H9 (cell line): ENCODE data around the gene TMEM131. TPM values are rescaled to one million over a fixed set of nuclear protein-coding genes. Genes with fewer than 3 reads are reported as not detected.

ENCODE experiments used
- DNase-seq: peaks from one replicate; pipeline ENCODE4 v3.0.0-alpha.2; 2017
- H2AFZ ChIP-seq: one replicate; pipeline ENCODE4 v1.6.1; 2013; ENCODE audit warnings: mild to moderate bottlenecking, low read length, control low read depth, moderate library complexity
- H2AK5ac ChIP-seq: 2 replicates; pipeline ENCODE4 v1.6.1; 2013; ENCODE audit warnings: low read length, control low read depth, mixed read lengths; ENCODE audit not compliant: insufficient read length
- H2BK120ac ChIP-seq: one replicate; pipeline ENCODE4 v1.6.1; 2013; ENCODE audit warnings: low read depth, mild to moderate bottlenecking, low read length, control low read depth, inconsistent platforms; ENCODE audit not compliant: poor library complexity, severe bottlenecking
- H2BK12ac ChIP-seq: 2 replicates; pipeline ENCODE4 v1.6.1; 2013; ENCODE audit warnings: low read length, control low read depth, mixed read lengths, low read depth; ENCODE audit not compliant: insufficient read length
- H2BK15ac ChIP-seq: 2 replicates; pipeline ENCODE4 v1.6.1; 2013; ENCODE audit warnings: low read depth, low read length, control low read depth
- H2BK20ac ChIP-seq: one replicate; pipeline ENCODE4 v1.6.1; 2013; ENCODE audit warnings: low read depth, mild to moderate bottlenecking, low read length, control low read depth, inconsistent platforms; ENCODE audit not compliant: poor library complexity, severe bottlenecking
- H2BK5ac ChIP-seq: 2 replicates; pipeline ENCODE4 v1.6.1; 2013; ENCODE audit warnings: low read length, control low read depth, mixed read lengths; ENCODE audit not compliant: insufficient read length
- H3K14ac ChIP-seq: 2 replicates; pipeline ENCODE4 v1.6.1; 2013; ENCODE audit warnings: low read length, control low read depth; ENCODE audit not compliant: insufficient read depth
- H3K18ac ChIP-seq: 2 replicates; pipeline ENCODE4 v1.6.1; 2013; ENCODE audit warnings: low read depth, mild to moderate bottlenecking, mixed read lengths, low read length, control low read depth; ENCODE audit not compliant: insufficient read length
- H3K23ac ChIP-seq: 2 replicates; pipeline ENCODE4 v1.6.1; 2013; ENCODE audit warnings: low read length, control low read depth, mixed read lengths, low read depth; ENCODE audit not compliant: insufficient read length
- H3K23me2 ChIP-seq: 2 replicates; pipeline ENCODE4 v1.6.1; 2013; ENCODE audit warnings: low read depth, mild to moderate bottlenecking, mixed read lengths, low read length, control low read depth; ENCODE audit not compliant: insufficient read length, poor library complexity, severe bottlenecking
- H3K27ac ChIP-seq: 2 replicates; pipeline ENCODE4 v1.5.1; 2013; ENCODE audit warnings: low read length, control low read depth, mixed read lengths, low read depth; ENCODE audit not compliant: insufficient read length
- H3K27me3 ChIP-seq: 2 replicates; pipeline ENCODE4 v1.6.1; 2013; ENCODE audit warnings: low read length, control low read depth, inconsistent platforms; ENCODE audit not compliant: insufficient read depth
- H3K4ac ChIP-seq: 2 replicates; pipeline ENCODE4 v1.6.1; 2013; ENCODE audit warnings: low read depth, mild to moderate bottlenecking, control low read depth, inconsistent platforms, low read length, moderate library complexity
- H3K4me1 ChIP-seq: 2 replicates; pipeline ENCODE4 v1.6.1; 2013; ENCODE audit warnings: low read length, control low read depth, inconsistent platforms; ENCODE audit not compliant: insufficient read depth
- H3K4me2 ChIP-seq: 2 replicates; pipeline ENCODE4 v1.6.1; 2013; ENCODE audit warnings: low read length, control low read depth, mixed read lengths; ENCODE audit not compliant: insufficient read length, insufficient read depth
- H3K56ac ChIP-seq: 2 replicates; pipeline ENCODE4 v1.6.1; 2013; ENCODE audit warnings: low read depth, mild to moderate bottlenecking, mixed read lengths, low read length, control low read depth; ENCODE audit not compliant: insufficient read length
- H3K79me1 ChIP-seq: 2 replicates; pipeline ENCODE4 v1.6.1; 2013; ENCODE audit warnings: low read depth, mild to moderate bottlenecking, moderate library complexity, low read length, control low read depth, inconsistent platforms; ENCODE audit not compliant: insufficient read depth, poor library complexity, severe bottlenecking
- H3K79me2 ChIP-seq: 2 replicates; pipeline ENCODE4 v1.6.1; 2013; ENCODE audit warnings: low read length, control low read depth, inconsistent platforms; ENCODE audit not compliant: insufficient read depth
- H3K9ac ChIP-seq: 2 replicates; pipeline ENCODE4 v1.6.1; 2013; ENCODE audit warnings: low read length, control low read depth, mixed read lengths; ENCODE audit not compliant: insufficient read length; ENCODE audit errors: extremely low read depth
- H3K9me3 ChIP-seq: one replicate; pipeline ENCODE4 v1.6.1; 2013; ENCODE audit warnings: low read depth, low read length, inconsistent platforms; ENCODE audit not compliant: control insufficient read depth
- H3T11ph ChIP-seq: one replicate; pipeline ENCODE4 v1.6.1; 2013; ENCODE audit warnings: mild to moderate bottlenecking, low read length, control low read depth, inconsistent platforms
- H4K20me1 ChIP-seq: one replicate; pipeline ENCODE4 v1.6.1; 2013; ENCODE audit not compliant: control insufficient read depth, insufficient read length, insufficient read depth
- H4K5ac ChIP-seq: 2 replicates; pipeline ENCODE4 v1.6.1; 2013; ENCODE audit warnings: low read depth, mild to moderate bottlenecking, mixed read lengths, low read length, control low read depth; ENCODE audit not compliant: insufficient read length
- H4K8ac ChIP-seq: replicated peaks from 2 replicates; pipeline ENCODE4 v1.6.1; 2013; ENCODE audit warnings: low read length, control low read depth, mixed read lengths, low read depth; ENCODE audit not compliant: insufficient read length
- H4K91ac ChIP-seq: 2 replicates; pipeline ENCODE4 v1.6.1; 2013; ENCODE audit warnings: low read depth, mild to moderate bottlenecking, moderate library complexity, mixed read lengths, low read length, control low read depth; ENCODE audit not compliant: insufficient read length
- H3K27ac Mint-ChIP-seq, 3 experiments: 2 replicates in 2 of 3; 3 replicates in 1 of 3; pipeline ENCODE4 v1.8.0; 2020 to 2021; ENCODE audit warnings: mixed read lengths in 3 of 3, mild to moderate bottlenecking in 1 of 3, moderate library complexity in 1 of 3
- H3K27me3 Mint-ChIP-seq: 2 replicates; pipeline ENCODE4 v1.8.0; 2021; ENCODE audit warnings: low read depth, mild to moderate bottlenecking, moderate library complexity, mixed read lengths
- H3K36me3 Mint-ChIP-seq, 3 experiments: 2 replicates in 2 of 3; 3 replicates in 1 of 3; pipeline ENCODE4 v1.8.0; 2020 to 2021; ENCODE audit warnings: low read depth in 3 of 3, mixed read lengths in 3 of 3; ENCODE audit not compliant: insufficient read depth in 1 of 3
- H3K4me1 Mint-ChIP-seq, 2 experiments: 2 replicates each; pipeline ENCODE4 v1.8.0; 2020; ENCODE audit warnings: mixed read lengths in 2 of 2
- H3K4me3 Mint-ChIP-seq, 2 experiments: 2 replicates in 1 of 2; 3 replicates in 1 of 2; pipeline ENCODE4 v1.8.0; 2020 to 2021; ENCODE audit warnings: mild to moderate bottlenecking in 2 of 2, mixed read lengths in 2 of 2, moderate library complexity in 1 of 2
- H3K9me3 Mint-ChIP-seq, 2 experiments: 2 replicates in 1 of 2; 3 replicates in 1 of 2; pipeline ENCODE4 v1.8.0; 2020; ENCODE audit warnings: mild to moderate bottlenecking in 2 of 2, mixed read lengths in 2 of 2, moderate library complexity in 1 of 2
- CTCF ChIP-seq: fragments of 200-600 bp; sonication (generic); conservative IDR thresholded peaks from 3 replicates; pipeline ENCODE4 v1.8.0; 2021; ENCODE audit warnings: antibody characterized with exemption, mild to moderate bottlenecking
- WGBS: extraction: QIAGEN DNeasy Blood & Tissue Kit; methylation state at CpG from one replicate; pipeline ENCODE4 v1.1.7; 2013; ENCODE audit warnings: missing lambda C conversion rate, low lambda C conversion rate, mixed read lengths; ENCODE audit not compliant: insufficient read length; ENCODE audit errors: extremely low coverage; 5-methylcytosine and 5-hydroxymethylcytosine counted together
- total RNA-seq: library from RNA; stranded (reverse); gene quantifications from 2 replicates; pipeline ENCODE4 v1.2.1, GENCODE V29; 2021

The TMEM131 gene
- total RNA-seq, 1 experiment from 2014 or later: 20.9 TPM

- no peaks in the 10 kb centered on the region for H3K27me3 Mint-ChIP-seq
- Histone ChIP-seq H4K20me1 (no peaks in the 10 kb centered on the region), H3K79me1 (no peaks in the 10 kb centered on the region), H3K27ac (no peak overlapping the region), H3K23me2 (no peaks in the 10 kb centered on the region), H2BK120ac (no peak overlapping the region), H3K27me3 (no peaks in the 10 kb centered on the region; the same call in 1 of the 2 replicates), H2BK15ac (no peak overlapping the region), H3K23ac (no peak overlapping the region), H3K4me2 (no peak overlapping the region), H3K9ac (no peak overlapping the region), H2BK20ac (no peak overlapping the region), H2BK5ac (no peak overlapping the region), H3K4ac (no peak overlapping the region), H4K5ac (no peak overlapping the region), H3T11ph (no peak overlapping the region), H2AFZ (no peak overlapping the region), H3K56ac (no peak overlapping the region), H2AK5ac (no peak overlapping the region), H3K4me1 (no peaks in the 10 kb centered on the region), H3K79me2 (peaks cover 2% of the 10 kb centered on the region; the same call in 1 of the 2 replicates), H3K9me3 (no peaks in the 10 kb centered on the region), H3K18ac (no peak overlapping the region), H2BK12ac (no peak overlapping the region), H4K91ac (no peak overlapping the region), H4K8ac (no peak overlapping the region), H3K14ac (no peak overlapping the region)
- TF ChIP-seq CTCF: no peak
- WGBS: no CpG with 5 or more reads among the region's 3 CpGs
- no peak overlapping the region for H3K4me3 Mint-ChIP-seq
- DNase-seq: no peak
- H3K27ac Mint-ChIP-seq: no peak overlapping the region
- H3K4me1 Mint-ChIP-seq: peaks cover 3 to 12% of the 10 kb centered on the region in 2 experiments; a peak in 3 of 4 replicates
- H3K36me3 Mint-ChIP-seq: peaks cover 0 to 10% (median 0%) of the 10 kb centered on the region in 3 experiments; a peak in 1 of 7 replicates
- H3K9me3 Mint-ChIP-seq: no peaks in the 10 kb centered on the region
Measured at GRCh38 chr2:97928591-97928990, 67.2 kb downstream of the TMEM131 start.
